ENCODE results near the gene KLHDC2.
A peak's percentile ranks its signal among the peaks of the same experiment; 100 is the strongest.
"Not testable (repeated sequence)": the region's sequence is repeated elsewhere in the genome, so short reads cannot be mapped to it uniquely, and the experiment has no call there.

Gene KLHDC2

GRCh38 chr14:49767571-49768300, at the start of gene KLHDC2:
KLHDC2 (plus strand) TSS chr14:49768153; CDS start chr14:49768469, 316 bp downstream.
- peak; percentile 93 for DNase-seq

DNA sequence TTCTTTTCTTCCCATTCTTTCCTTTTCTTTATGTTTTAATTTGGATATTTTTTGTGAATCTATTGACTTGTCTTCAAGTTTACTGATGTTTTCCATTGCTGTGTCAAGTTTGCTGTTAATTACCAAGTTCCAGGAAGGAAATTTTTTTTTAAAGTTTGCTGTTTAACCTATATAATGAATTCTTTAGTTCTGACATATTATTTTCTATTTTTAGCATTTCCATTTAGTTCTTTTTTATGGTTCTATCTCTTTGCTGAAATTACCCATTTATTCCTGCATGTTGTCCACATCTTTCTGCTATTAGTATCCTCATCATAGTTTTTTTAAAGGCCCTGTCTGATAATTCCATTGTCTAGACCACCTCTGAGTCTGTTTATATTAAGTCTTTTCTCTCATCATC, 47.2 kb upstream of the KLHDC2 start:
- DNase-seq, result no peak

DNA sequence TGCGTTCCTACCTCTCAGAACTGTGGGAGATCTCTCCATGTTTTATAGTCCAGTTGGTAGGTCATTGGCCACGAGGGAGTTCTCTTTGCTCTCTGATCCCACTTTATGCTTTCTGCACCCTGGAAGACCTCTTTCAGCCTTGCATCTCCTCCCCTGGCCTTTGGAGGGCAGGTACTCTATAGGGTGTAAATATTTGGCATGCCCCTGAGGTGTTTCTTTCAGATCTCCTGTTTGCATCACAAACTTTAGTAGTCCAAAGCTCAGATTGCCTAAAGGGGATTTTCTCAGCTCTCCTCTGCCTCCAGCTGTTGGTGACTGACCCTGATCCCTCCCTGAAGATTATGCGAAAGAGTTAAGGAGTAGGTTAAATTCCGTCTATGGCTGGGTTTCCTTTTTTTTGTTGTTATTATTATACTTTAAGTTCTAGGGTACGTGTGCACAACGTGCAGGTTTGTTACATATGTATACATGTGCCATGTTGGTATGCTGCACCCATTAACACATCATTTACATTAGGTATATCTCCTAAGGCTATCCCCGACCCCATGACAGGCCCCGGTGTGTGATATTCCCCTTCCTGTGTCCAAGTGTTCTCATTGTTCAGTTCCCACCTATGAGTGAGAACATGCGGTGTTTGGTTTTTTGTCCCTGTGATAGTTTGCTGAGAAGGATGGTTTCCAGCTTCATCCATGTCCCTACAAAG, 46.1 kb upstream of the KLHDC2 start:
- DNase-seq, result not testable (repeated sequence)

DNA sequence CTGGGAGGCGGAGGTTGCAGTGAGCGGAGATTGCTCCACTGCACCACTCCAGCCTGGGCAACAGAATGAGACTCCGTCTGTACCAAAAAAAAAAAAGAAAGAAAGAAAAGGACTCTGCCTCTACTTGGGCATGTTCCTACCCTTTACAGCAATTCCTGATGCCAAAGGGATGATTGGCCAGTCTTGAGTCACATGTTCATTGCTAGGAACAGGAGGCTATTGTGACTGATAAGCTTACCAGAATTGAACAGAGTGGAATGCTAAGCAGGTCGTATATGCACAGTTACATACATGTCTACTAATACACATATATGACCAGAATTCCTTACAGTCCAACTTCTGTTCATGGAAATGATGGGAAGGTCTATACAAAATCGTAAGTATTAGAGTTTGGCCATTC, 40.8 kb upstream of the KLHDC2 start:
- no peak for DNase-seq

DNA sequence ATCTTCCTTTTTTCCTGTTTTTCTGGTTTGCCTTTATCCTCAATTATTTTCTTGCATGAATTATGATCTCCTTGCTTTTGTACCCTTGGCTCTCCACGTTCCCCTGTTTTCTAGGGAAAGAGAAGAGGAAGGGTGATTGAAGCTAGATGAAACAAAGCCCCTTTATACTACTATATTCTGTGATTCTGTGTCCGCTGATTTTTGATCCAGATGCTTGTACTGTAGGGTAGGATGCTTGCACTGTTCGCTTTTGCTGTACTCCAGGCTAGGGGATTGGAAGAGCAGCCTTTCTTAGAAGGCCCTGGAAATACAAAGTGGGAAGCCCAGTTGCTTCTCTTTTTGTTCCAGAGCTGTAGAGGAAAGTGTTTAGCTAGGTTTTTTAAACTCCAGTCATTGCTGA, 35.1 kb upstream of the KLHDC2 start:
- DNase-seq, result no peak

- DNase-seq, result no peak
Measured at GRCh38 chr14:49733836-49734235, 34.1 kb upstream of the KLHDC2 start.

DNA sequence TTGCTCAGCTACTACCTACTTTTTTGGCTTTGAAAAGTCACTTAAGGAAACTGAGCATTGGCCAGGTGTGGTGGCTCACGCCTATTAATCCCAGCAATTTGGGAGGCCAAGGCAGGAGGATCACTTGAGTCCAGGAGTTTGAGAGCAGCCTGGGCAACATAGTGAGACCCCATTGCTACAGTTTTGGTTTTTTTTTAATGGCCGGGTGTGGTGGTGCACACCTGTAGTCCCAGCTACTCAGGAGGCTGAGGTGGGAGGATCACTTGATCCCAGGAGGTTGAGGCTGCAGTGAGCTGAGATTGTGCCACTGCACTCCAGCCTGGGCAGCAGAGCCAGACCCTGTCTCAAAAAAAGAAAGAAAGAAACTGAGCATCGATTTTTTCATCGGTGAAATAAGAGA, 32.3 kb upstream of the KLHDC2 start:
- DNase-seq, result not testable (repeated sequence)

GRCh38 chr14:49745191-49745590, 22.8 kb upstream of the KLHDC2 start:
- DNase-seq, result no peak

- not testable (repeated sequence) for DNase-seq
Measured at GRCh38 chr14:49746476-49746875, 21.5 kb upstream of the KLHDC2 start.

GRCh38 chr14:49754570-49755097, 13.3 kb upstream of the KLHDC2 start:
- no peak for DNase-seq

DNA sequence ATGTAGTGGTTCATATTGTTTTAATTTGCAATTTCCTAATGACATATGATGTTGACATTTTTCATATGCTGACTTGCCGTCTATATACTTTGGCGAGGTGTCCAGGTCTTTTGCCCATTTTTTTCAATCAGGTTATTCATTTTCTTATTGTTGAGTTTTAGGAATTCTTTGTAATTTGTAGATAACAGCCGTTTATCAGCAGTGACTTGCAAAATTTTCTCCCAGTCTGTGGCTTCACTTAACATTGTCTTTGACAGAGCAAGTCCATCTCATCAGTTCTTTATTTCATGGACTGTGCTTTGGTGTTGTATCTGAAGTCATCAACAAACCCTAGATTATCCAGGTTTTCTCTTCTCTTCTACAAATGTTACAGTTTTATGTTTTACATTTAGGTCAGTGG, 12.6 kb upstream of the KLHDC2 start:
- DNase-seq, result no peak

GRCh38 chr14:49761839-49762551, 6.0 kb upstream of the KLHDC2 start:
- no peak for DNase-seq

- no peak for DNase-seq
Measured at GRCh38 chr14:49766839-49767238, 1.1 kb upstream of the KLHDC2 start.

DNA sequence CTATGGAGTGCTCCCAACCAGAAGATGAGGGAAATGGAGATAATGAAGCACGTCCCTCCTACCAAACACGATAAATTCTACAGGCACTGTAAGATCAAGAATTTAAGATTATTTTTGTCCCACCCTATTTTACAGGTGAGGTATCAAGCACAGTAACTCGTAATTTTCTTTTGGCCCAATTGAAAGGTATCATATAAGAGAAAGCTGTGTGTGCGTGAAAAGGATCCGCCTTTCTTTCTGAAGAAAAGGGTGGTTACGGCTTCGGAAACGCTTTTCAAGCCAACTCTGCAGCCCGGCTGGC, 733 bp upstream of the KLHDC2 start:
- DNase-seq, result no peak

GRCh38 chr14:49768301-49769121, 558 bp downstream of the KLHDC2 start:
- peak; percentile 82 for DNase-seq

DNA sequence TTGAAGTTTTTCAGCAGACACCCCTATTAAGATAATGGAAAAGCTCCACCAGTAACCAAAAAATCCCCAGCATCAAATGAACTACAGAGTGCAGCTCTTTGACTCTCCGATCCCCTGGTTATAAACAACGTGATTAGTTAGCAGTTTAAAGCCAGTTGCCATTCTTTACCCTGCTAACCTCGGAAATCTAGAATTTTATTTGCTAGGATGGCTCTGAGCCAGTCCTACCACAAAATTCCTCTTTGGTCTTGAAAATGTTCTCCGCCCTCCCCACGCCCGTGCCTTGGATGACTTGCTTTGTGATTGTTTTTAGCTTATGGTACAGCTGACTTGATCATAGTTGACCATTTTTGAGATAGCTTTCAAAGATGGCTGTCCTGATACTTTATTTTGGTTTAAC, 1.2 kb downstream of the KLHDC2 start:
- DNase-seq, result peak; percentile 2

DNA sequence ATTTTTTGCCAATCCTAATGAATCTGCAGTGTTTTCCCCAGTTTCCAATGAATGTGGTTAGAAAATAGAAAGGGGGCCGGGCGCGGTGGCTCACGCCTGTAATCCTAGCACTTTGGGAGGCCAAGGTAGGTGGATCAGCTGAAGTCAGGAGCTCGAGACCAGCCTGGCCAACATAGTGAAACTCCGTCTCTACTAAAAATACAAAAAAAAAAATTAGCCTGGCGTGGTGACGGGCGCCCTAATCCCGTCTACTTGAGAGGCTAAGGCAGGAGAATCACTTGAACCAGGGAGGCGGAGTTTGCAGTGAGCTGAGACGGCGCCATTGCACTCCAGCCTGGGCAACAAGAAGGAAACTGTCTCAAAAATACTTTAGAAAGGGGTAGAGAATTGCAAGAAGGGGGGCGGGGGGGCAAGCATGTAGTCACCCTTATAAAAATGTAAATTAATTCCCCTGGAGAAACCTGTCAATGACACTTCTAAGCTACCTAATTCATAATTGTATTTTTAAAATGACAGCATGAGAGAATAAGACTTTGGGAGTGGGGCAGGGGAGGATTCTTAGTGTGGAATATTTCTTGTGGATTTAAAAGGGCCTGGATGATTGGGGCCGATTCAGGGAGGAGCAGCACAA, 1.7 kb downstream of the KLHDC2 start:
- no peak for DNase-seq

DNA sequence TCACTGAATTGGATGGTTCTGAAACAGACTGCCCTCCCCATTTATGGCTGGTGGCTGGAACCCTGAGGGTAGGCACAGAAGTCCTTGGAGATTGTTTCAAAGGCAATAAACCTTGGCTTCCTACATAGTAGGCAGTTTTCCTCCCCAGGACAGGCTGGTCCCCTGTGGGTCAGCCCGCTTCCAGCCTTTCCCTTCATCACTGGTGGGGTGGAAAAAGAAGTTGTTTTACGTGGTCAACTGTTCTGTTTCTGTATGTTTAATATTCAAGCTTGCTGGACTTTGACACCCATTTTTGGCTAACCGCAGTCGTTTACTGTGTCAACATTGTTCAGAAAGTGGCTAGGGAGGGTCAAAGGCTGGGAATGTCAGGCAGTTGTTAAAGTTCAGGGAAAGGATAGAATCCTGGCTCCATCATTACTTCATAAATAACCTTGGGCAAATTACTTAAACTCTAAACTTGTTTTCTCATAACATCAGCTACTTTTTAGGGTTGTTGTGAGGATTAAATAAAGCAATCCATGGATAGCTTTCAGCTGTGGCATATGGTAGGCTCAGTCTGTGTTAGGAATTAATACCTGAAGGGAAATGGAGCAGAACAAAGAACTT, 2.4 kb downstream of the KLHDC2 start:
- DNase-seq, result no peak

GRCh38 chr14:49771691-49772090, 3.7 kb downstream of the KLHDC2 start:
- DNase-seq, result not testable (repeated sequence)

GRCh38 chr14:49774106-49774505, 6.2 kb downstream of the KLHDC2 start:
- no peak for DNase-seq

GRCh38 chr14:49778421-49778820, 10.5 kb downstream of the KLHDC2 start:
- no peak for DNase-seq

GRCh38 chr14:49781040-49781439, 13.1 kb downstream of the KLHDC2 start:
- DNase-seq, result not testable (repeated sequence)

Measured in activated CD4-positive, alpha-beta T cell treated with anti-CD3 and anti-CD28 coated beads, Interleukin-10, Interleukin-2, amounts not matched to agents 100 ng/mL and 50 ng/mL, durations not matched to agents 16 hours and 8 hours (primary cell).